Spleen (tissue), 11 donors: ENCODE measurements around the gene RNF207. TPM values are rescaled to one million over a fixed set of nuclear protein-coding genes. Genes with fewer than 3 reads are reported as not detected.

Experiments
- DNase-seq: peaks from one replicate; pipeline ENCODE4 v3.0.0-alpha.2; 2020
- H3K27ac ChIP-seq, 8 donors: fragments of 200-600 bp; sonication (generic) in 7 of 8; 1 replicate in 4 of 8; 2 replicates in 4 of 8; pipeline versions ENCODE4 v1.5.0 to v1.8.0; 2016 to 2021; ENCODE audit warnings: inconsistent platforms in 4 of 8, mild to moderate bottlenecking in 4 of 8, moderate library complexity in 1 of 8
- H3K27me3 ChIP-seq, 7 donors: fragments of 200-600 bp; sonication (generic) in 6 of 7; replicated peaks in 1 of 7; 1 replicate in 4 of 7; 2 replicates in 3 of 7; pipeline versions ENCODE4 v1.5.0 to v1.8.0; 2016 to 2021; ENCODE audit warnings: inconsistent platforms in 3 of 7, mild to moderate bottlenecking in 1 of 7
- H3K36me3 ChIP-seq, 6 donors: fragments of 200-600 bp; sonication (generic) in 5 of 6; 1 replicate in 4 of 6; 2 replicates in 2 of 6; pipeline versions ENCODE4 v1.5.0 to v1.8.0; 2016 to 2021; ENCODE audit warnings: inconsistent platforms in 2 of 6
- H3K4me1 ChIP-seq, 6 donors: fragments of 200-600 bp; sonication (generic) in 5 of 6; 1 replicate in 3 of 6; 2 replicates in 3 of 6; pipeline versions ENCODE4 v1.5.0 to v1.8.0; 2016 to 2021; ENCODE audit warnings: inconsistent platforms in 3 of 6
- H3K4me3 ChIP-seq, 8 donors: fragments of 200-600 bp; sonication (generic) in 7 of 8; 1 replicate in 4 of 8; 2 replicates in 4 of 8; pipeline versions ENCODE4 v1.5.0 to v1.8.0; 2016 to 2021; ENCODE audit warnings: inconsistent platforms in 4 of 8, mild to moderate bottlenecking in 4 of 8, moderate library complexity in 2 of 8
- H3K9me3 ChIP-seq, 8 donors: fragments of 200-600 bp; sonication (generic) in 7 of 8; 1 replicate in 4 of 8; 2 replicates in 4 of 8; pipeline versions ENCODE4 v1.5.0 to v1.8.0; 2016 to 2021; ENCODE audit warnings: inconsistent platforms in 4 of 8
- POLR2A ChIP-seq, 3 donors: fragments of 450-650 bp; IDR thresholded peaks; one replicate each; pipeline ENCODE4 v1.5.1; 2017; ENCODE audit warnings: antibody characterized with exemption in 3 of 3, mild to moderate bottlenecking in 1 of 3
- POLR2AphosphoS5 ChIP-seq, 3 donors: sonication (generic); formaldehyde crosslinking; IDR thresholded peaks; one replicate each; pipeline ENCODE4 v1.5.1; 2017; ENCODE audit warnings: antibody characterized with exemption in 3 of 3
- WGBS, 5 donors: extraction: QIAGEN DNeasy Blood & Tissue Kit in 3 of 5; methylation state at CpG; one replicate each; pipeline versions ENCODE4 v1.1.5 to v1.1.7; 2013 to 2018; 5-methylcytosine and 5-hydroxymethylcytosine counted together
- intact Hi-C: fragments of 100-400 bp; cut with DNase I; formaldehyde crosslinking; loops from one replicate; pipeline ENCODE4 v1.15.0; 2023; ENCODE audit warnings: low total_unique reads
- polyA plus RNA-seq, 3 donors: library from polyadenylated mRNA; stranded (reverse); fragments of 200-250 nt; gene quantifications; one replicate each; pipeline ENCODE4 v1.2.1, GENCODE V29; 2013
- total RNA-seq, 7 donors: library from RNA; depleted of rRNA in 3 of 7; stranded (reverse); fragments of >200 nt in 3 of 7; fragmentation: NEBNext Ultra II Directional in 4 of 7; extraction: Animal tissue kit (Norgen Biotek cat#: 25700) in 4 of 7; gene quantifications; one replicate each; pipeline versions ENCODE4 v1.1.0 to v1.2.1, GENCODE V29; 2016 to 2021
- TF ChIP-seq, protein P1 (sequence below), 11 experiments: fragments of 200-600 bp in 7 of 11; fragments of 450-650 bp in 4 of 11; sonication (generic) in 4 of 11; IDR thresholded peaks in 8 of 11; conservative IDR thresholded peaks in 3 of 11; 1 replicate in 7 of 11; 2 replicates in 4 of 11; pipeline versions ENCODE4 v1.4.0 to v1.8.0; 2016 to 2021; ENCODE audit warnings: antibody characterized with exemption in 11 of 11, inconsistent platforms in 4 of 11, mild to moderate bottlenecking in 1 of 11
- donor health status: healthy with polysubstance abuse.
- donor health status: DM: no; HTN: no; CAD: no; lungs with moderate emphysema.
- donor health status: DM: no; HTN: no; CAD: no.
- donor health status: Bipolar disorder and iron deficiency.
- donor health status: healthy.
- donor health status: DM: no; HTN: no; CAD: no.
- donor health status: DM: yes; HTN: yes; CAD: no.

Gene RNF207
- total and polyA plus RNA-seq, 10 donors: 2.8 to 12.5 (median 6.3) TPM

DNA sequence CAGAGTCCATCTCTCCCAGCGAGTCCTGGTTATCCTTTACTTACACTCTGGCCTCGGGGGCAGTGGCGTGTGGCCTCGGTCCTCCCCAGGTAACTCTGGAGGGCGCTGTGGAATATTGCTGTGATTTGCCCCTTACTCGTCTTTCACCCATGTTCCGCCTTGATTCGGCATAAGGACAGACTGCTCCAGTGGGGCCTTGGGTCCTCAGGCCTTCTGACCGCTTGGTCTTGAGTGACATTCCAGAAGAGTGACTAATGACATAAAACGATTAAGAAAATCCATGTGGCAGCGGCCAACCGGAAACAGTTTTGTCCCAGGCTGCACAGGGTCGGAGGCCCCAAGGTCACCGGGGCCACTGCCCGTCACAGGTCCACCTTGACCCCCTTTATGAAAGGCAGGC, 18.8 kb downstream of the RNF207 start:
- H3K27me3 ChIP-seq: no peaks in the 10 kb centered on the region
- intact Hi-C loops: no loop called here
- WGBS, 5 donors: 81 to 91% (median 87%) methylated on average over 14 to 15 of the region's 15 CpGs
- H3K9me3 ChIP-seq: no peaks in the 10 kb centered on the region
- TF ChIP-seq POLR2A (IDR thresholded peaks at IDR 0.05) (no peak), POLR2AphosphoS5 (IDR thresholded peaks at IDR 0.05) (no peak)
- TF ChIP-seq, protein P1, sequence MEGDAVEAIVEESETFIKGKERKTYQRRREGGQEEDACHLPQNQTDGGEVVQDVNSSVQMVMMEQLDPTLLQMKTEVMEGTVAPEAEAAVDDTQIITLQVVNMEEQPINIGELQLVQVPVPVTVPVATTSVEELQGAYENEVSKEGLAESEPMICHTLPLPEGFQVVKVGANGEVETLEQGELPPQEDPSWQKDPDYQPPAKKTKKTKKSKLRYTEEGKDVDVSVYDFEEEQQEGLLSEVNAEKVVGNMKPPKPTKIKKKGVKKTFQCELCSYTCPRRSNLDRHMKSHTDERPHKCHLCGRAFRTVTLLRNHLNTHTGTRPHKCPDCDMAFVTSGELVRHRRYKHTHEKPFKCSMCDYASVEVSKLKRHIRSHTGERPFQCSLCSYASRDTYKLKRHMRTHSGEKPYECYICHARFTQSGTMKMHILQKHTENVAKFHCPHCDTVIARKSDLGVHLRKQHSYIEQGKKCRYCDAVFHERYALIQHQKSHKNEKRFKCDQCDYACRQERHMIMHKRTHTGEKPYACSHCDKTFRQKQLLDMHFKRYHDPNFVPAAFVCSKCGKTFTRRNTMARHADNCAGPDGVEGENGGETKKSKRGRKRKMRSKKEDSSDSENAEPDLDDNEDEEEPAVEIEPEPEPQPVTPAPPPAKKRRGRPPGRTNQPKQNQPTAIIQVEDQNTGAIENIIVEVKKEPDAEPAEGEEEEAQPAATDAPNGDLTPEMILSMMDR (IDR thresholded peaks at IDR 0.05 in 8 of 11, conservative IDR thresholded peaks at IDR 0.05 in 3 of 11): no peak
- no peak overlapping the region for H3K27ac ChIP-seq
- H3K36me3 ChIP-seq: peaks cover 6 to 98% (median 70%) of the 10 kb centered on the region in 6 donors
- H3K4me1 ChIP-seq: peaks cover 0 to 11% (median 1%) of the 10 kb centered on the region in 6 donors
- no peak overlapping the region for H3K4me3 ChIP-seq
- no peak for DNase-seq

DNA sequence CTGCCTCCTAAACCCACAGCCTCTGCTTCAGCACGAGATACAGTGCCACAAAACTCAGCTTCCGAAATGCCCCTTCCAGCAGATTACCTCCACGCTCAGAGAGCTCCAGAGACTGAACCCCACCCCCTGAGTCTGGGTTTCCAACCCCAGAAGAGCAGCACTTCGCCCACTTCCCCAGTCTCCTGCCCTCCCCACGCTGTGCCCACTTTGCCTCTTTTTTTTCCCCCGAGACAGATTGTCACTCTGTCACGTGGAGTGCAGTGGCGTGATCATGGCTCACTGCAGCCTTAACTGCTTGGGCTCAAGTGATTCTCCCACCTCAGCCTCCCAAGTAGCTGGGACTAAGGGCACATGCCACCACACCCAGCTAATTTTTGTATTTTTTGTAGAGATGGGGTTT, 19.7 kb downstream of the RNF207 start:
- Histone ChIP-seq H3K27ac (no peak overlapping the region), H3K9me3 (no peaks in the 10 kb centered on the region), H3K36me3 (peaks cover 6 to 100% (median 79%) of the 10 kb centered on the region in 6 donors), H3K4me1 (peaks cover 0 to 11% (median 1%) of the 10 kb centered on the region in 6 donors), H3K4me3 (no peak overlapping the region), H3K27me3 (no peaks in the 10 kb centered on the region)
- TF ChIP-seq, protein P1 (IDR thresholded peaks at IDR 0.05 in 8 of 11, conservative IDR thresholded peaks at IDR 0.05 in 3 of 11): no peak
- DNase-seq: no peak
- WGBS, 5 donors: 92 to 95% (median 92%) methylated on average over 8 of the region's 8 CpGs
- intact Hi-C loops: no loop called here

- Histone ChIP-seq H3K36me3 (peaks cover 0 to 58% (median 46%) of the 10 kb centered on the region in 6 donors), H3K9me3 (no peaks in the 10 kb centered on the region), H3K4me1 (peaks cover 8 to 28% (median 21%) of the 10 kb centered on the region in 6 donors), H3K27me3 (peaks cover 0 to 9% (median 0%) of the 10 kb centered on the region in 7 donors), H3K4me3 (no peak overlapping the region), H3K27ac (no peak overlapping the region)
- TF ChIP-seq, protein P1 (IDR thresholded peaks at IDR 0.05 in 8 of 11, conservative IDR thresholded peaks at IDR 0.05 in 3 of 11): no peak
- no peak for TF ChIP-seq POLR2A (IDR thresholded peaks at IDR 0.05)
- TF ChIP-seq POLR2AphosphoS5 (IDR thresholded peaks at IDR 0.05): no peak
- no peak for DNase-seq
- 39 to 86% (median 74%) methylated on average over 1 of the region's 1 CpG for WGBS, 5 donors
- intact Hi-C loops: loop anchor here (10.0 kb wide), 1 partner anchor 49 kb away; the partner anchor contains the start of gene CHD5
Measured at GRCh38 chr1:6233376-6233775, 27.5 kb downstream of the RNF207 start.

- Histone ChIP-seq H3K27me3 (peaks cover 0 to 22% (median 13%) of the 10 kb centered on the region in 7 donors), H3K27ac (peak overlapping the region in 2 of 8 donors; percentile 74 to 83), H3K4me1 (peaks cover 8 to 28% (median 21%) of the 10 kb centered on the region in 6 donors), H3K9me3 (no peaks in the 10 kb centered on the region), H3K4me3 (peak overlapping the region; percentile 67 to 95 (median 80)), H3K36me3 (peaks cover 0 to 46% (median 34%) of the 10 kb centered on the region in 6 donors)
- TF ChIP-seq, protein P1 (IDR thresholded peaks at IDR 0.05 in 8 of 11, conservative IDR thresholded peaks at IDR 0.05 in 3 of 11): no peak
- TF ChIP-seq POLR2AphosphoS5 (IDR thresholded peaks at IDR 0.05): no peak
- TF ChIP-seq POLR2A (IDR thresholded peaks at IDR 0.05): no peak
- no peak for DNase-seq
- 60 to 72% (median 64%) methylated on average over 20 of the region's 20 CpGs for WGBS, 5 donors
- intact Hi-C loops: loop anchor here (10.0 kb wide), 1 partner anchor 50 kb away; the partner anchor contains the start of gene CHD5
Measured at GRCh38 chr1:6234502-6235295, 28.8 kb downstream of the RNF207 start.
